ENCODE results near the gene EXD3.
A peak's percentile ranks its signal among the peaks of the same experiment; 100 is the strongest.

EXD3 gene

DNA sequence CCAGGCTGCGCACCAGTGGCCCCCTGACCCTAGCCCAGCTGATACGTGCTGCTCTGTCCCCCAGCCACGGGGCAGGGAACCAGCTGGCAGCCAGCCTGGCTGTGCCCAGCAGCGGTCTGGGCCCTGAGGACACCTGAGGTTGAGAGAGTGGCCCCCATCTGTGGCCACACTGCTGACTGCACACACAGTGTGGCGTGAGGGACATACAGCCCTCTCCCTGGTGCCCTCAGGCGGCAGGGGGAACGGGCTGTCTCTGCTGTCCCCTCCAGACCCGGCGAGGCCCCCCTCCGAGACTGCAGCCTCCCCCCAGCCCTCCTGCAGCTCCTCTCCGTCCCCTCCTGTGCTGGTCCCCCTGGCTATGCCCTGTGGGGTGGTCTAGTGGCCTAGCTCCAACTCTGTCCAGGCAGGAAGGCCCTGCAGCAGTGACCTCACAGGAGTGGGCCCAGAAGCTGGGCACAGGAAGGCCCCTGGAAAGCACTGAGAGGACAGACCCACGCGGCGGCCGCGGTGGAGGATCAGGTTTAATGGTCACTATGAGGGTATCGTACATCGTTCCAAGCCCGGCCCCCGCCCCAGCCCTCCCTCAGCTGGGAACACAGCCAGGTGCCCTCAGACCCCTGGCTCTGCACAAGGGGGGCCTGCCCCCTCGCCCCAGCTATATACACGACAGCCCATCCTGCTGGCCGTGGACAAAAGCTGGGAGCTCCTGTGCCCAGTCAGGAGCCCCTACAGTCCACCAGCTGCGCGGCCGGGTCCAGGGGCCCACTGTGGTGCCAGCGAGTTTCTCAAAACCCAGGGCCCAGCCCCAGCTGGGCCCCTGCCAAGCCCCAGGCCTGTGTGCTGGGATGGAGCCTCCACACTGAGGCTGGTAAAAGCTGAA is 25.0 kb upstream of the EXD3 start:
- DNase-seq (ENCODE audit: low read depth in 3 of 3, low spot score in 1 of 3): no peak

DNA sequence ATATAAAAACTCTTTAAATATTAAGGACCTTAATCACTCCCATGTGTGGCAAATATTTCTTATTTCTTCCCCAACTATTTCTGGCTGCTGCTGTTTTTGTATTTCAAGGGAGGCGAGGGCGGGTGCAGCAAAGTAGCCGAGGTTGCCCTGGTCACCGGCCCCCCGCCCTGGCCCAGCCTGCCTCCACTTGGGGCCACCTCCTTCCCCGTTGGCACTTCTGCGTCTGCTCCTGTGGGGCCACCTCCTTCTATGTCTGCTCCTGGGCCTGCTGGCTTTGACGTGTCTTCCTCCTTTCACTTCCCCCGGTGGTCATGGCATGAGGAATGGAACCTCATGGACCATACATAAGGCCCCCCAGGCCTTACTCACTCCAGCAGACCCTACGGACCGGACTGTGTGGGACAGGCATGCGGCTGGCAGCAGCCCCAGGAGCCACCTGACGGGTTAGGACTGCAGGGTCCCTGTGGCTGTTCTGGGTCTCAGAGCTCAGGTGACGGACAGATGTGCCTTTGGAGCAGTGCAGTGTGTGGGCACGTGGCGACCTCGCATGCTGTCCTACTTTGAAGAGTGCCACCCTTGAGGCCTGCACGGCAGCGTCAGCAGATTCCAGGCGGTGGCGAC is 24.0 kb upstream of the EXD3 start:
- no peak for DNase-seq (ENCODE audit: low read depth in 3 of 3, low spot score in 1 of 3)

DNA sequence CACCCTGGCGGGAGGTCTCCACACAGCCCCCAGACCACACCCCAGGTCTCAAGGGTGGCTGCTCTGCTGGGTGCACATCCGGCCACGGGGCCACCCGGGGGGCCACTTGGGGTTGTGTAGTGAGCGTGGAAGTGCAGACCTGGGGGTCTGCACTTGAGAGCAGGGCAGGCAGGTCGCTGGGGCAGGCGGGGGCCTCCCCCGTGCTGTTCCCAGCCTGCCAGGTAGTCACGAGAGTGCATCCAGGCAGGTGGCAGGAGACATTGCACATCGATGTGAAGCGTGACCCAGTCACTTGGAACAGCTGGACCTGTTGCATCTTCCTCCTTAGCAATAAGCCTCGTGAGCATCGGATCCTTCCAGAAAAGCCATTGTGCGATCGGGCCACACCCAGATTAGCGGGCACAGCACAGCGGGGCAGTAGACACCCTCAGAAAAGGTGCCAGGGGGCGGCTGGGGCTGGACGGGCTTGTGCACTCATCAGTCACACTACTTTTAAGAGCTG is 23.0 kb upstream of the EXD3 start:
- no peak for DNase-seq (ENCODE audit: low read depth in 3 of 3, low spot score in 1 of 3)

DNA sequence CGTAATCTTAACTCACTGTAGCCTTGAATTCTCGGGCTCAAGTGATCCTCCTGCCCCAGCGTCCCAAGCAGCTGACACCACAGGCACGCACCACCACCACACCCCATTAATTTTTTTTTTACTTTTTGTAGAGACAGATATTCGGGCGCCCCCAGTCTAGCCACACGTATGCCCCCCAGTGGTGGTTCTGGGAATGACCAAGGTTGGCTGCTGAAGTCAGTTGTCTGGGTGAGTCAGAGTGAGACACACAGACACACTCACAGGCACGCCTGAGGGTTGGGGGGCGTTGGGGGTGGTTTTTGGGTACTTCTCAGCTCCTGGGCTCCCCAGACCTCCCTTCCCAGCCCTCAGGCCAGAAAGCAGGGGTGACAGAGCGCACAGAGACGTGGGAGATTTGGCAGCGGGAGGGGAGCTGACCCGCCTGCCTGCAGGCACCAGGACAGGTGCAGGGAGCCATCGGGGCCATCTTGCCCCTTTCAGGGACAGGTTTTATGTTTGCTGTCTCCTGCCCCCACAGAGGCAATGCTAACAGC is 22.4 kb upstream of the EXD3 start:
- peak; percentile 49 to 85 (median 65) for DNase-seq (ENCODE audit: low read depth in 3 of 3, low spot score in 1 of 3)

DNA sequence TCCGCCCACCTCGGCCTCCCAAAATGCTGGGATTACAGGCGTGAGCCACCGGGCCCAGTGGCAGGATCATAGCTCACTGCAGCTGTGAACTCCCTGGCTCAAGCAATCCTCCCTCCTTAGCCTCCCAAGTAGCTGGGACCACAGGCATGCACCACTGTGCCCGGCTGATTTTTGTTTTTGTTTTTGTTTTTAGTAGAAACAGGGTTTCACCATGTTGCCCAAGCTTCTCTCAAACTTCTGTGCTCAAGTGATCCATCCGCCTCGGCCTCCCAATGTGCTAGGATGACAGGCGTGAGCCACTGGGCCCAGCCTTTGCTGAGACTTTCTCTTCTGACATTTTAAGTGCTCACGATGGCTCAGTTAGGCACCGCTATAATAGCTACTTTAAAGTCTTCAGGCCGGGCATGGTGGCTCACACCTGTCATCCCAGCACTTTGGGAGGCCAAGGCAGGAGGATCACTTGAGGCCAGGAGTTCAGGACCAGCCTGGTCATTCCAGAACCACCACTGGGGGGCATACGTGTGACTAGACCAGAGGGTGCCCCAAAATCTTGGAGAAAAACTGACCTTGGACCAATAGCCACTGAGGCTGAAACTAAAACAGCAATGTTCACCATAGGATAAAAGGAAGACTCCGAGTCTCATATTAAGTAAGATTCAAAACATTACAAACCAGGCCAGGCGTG is 21.3 kb upstream of the EXD3 start:
- DNase-seq (ENCODE audit: low read depth in 3 of 3, low spot score in 1 of 3): no peak

DNA sequence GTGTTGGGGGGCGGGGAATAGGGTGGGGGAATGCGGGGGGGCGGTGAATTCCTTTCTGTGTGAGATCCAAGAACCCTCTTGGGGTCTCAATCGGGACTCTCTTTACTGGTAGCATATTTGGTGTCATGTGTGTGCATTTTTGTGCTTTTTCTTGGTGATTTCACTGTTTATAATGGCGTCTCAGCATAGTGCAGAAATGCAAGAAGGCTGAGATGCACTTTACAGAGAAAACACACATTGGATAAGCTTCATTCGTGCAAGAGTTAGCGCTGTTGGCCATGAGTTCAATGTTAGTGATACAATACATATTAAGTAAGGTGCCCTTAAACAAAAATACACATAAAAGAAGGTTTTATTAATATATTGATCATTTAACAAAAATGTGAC is 19.0 kb upstream of the EXD3 start:
- DNase-seq (ENCODE audit: low read depth in 3 of 3, low spot score in 1 of 3): no peak

DNA sequence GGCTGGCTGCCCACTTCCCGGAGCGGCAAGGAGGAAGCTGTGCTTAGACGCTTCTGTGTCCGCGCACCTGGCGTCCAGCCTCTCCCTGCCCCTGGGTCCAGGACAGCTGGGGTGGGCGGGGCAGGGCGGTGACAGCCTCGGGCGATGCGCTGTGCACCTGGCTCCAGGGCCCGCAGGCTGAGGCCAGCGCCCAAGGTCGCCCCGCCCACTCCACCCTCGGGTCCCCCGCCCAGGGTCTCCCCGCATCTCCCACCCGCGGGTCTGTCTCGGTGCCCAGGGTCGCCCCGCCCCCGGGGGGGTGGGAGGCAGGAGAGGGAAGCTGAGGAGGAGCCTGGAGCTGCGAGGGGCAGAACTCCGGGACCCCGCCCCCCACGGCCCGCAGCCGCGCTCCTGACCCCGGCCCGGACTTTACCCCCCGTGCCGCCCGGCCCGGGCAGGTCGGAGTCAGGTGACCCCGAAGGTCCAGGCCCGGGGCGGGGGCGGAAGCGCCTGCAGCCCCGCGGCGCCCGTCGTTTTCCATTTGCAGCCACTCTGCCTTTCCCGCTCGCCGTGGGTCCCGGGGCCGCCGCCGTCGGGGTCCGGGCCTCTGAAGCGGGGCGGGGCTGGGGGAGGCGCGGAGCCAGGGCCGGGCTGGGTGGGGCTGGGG is 18.4 kb upstream of the EXD3 start, which contains the start of gene ENTPD8:
TSS of gene ENTPD8 (minus strand) at position 69 of the 646 bp plus-strand sequence. CDS start 3,072 bp downstream, outside the sequence.
- no peak for DNase-seq (ENCODE audit: low read depth in 3 of 3, low spot score in 1 of 3)

DNA sequence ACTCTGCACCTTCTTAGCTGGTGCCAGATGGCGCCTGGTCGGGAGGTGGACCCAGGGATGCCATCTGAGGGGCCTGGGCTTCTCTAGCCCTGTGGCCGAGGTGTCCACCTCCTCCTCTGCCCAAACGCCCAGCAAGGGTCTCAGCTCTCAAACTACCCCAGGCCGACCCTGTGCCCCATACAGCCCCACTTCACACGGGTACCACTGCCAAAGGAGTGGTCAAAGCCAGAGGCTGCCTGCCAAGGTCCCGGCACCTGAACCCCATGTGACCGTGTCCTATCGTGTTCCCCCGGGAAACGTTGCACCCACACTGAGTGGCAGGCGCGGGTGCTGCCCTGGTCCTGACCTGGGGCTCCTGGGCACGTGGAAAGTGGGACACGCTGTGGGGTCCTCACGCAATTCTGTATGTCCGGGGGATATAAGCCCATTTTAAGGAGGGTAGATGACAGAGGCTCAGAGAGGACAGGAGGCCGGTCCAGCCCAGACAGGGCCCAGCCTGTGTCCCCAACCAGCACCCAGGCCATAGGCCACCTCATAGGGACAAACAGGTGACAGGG is 16.3 kb upstream of the EXD3 start:
- no peak for DNase-seq (ENCODE audit: low read depth in 3 of 3, low spot score in 1 of 3)

DNA sequence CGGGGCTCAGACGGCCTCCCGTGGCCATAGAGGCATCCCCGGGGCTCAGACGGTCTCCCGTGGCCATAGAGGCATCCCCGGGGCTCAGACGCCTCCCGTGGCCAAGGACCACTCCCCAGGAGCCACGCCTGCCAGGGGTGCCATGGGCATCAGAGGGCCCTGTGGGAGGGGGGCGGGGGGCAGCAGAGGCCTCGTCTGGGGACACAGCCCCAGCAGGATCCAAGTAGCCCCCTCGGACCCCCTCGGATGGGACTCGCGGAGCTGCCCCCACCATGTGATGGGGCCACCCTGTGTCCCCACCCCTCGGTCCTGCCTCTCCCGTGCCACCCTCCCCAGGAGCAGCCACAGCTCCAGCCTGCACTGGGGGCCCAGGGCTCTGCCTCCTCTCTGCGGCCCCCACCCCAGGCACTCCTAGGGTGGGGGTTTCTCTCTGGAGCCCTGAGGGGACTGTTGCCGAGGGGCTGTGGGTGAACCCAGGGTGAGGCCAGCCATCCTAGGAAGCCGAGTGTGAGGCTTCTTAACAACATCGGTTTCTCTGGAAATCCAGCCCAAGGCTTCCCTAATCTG is 15.7 kb upstream of the EXD3 start:
- no peak for DNase-seq (ENCODE audit: low read depth in 3 of 3, low spot score in 1 of 3)

DNA sequence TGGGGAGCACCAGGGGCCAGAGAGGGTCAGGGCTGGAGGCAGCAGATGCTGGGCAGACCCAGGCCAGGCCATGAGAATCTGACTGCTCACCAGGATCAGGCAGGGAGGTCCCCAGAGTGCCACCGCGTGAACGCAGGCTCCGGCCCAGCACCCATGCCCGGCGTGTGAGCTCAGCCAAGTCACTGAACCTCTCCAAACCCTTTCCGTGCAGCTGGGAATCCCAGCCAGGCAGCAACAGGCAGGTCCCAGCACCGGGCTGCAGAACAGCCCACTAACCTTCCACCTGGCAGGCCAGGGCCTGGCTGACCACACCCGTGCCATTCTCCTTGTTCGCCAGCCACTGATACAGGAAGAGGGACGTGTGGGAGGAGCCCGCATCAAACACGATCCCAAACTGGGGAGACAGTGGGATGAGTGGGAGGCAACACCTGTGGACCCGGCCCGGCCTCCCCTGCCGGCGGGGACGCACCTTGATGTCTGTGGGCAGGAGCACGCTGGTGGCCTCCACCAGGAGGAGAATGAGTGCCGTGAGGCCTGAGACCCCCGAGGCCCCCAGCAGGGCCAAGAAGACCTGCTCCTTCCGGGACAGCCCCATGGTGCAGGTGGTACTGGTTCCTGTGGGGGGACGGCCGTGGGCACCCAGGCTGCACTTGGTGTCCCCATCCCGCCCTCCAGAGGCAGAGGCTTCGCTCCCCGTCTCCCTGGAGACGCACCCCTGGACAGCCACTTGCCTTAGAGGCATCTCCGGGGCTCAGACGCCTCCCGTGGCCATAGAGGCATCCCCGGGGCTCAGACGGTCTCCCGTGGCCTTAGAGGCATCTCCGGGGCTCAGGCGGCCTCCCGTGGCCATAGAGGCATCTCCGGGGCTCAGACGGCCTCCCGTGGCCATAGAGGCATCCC is 15.0 kb upstream of the EXD3 start:
- no peak for DNase-seq (ENCODE audit: low read depth in 3 of 3, low spot score in 1 of 3)

DNA sequence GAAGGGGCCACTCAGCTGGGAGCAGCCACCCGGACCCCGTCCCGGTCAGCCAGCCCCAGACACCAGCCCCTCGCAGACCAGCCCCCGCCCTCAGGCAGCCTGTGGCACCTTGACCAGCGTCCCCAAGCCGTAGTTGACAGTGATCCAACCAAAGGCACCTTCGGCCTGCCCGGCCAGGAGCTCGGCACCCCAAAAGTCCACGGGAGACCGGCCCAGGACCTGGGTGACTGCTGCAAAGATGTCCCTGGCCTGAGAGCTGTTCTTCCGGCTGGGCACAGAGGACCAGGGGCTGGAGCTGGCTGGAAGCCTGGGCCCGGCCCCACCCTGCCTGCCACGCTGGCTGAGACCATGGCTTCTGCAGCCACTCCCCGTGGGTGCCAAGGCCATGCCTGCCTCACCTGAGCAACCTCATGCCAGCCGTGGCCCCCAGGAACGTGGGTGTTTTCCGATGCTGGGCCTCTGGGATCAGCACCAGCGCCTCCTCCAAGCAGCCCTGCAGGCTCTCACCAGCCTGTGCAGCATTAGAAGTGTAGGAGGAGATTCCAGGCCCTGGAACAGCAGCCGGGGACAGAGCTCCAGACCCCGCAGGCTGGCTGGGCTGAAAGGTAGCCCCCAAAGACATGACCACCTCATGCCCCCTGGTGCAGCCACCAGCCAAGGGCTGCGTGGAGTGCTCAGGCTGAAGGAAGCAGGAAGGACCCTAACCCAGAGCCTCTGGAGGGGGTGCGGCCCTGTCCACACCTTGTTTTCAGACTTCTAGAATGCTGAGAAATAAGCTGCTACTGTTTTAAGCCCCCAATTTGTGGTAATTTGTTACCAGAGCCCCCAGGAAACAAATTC is 14.0 kb upstream of the EXD3 start:
- DNase-seq (ENCODE audit: low read depth in 3 of 3, low spot score in 1 of 3): no peak

DNA sequence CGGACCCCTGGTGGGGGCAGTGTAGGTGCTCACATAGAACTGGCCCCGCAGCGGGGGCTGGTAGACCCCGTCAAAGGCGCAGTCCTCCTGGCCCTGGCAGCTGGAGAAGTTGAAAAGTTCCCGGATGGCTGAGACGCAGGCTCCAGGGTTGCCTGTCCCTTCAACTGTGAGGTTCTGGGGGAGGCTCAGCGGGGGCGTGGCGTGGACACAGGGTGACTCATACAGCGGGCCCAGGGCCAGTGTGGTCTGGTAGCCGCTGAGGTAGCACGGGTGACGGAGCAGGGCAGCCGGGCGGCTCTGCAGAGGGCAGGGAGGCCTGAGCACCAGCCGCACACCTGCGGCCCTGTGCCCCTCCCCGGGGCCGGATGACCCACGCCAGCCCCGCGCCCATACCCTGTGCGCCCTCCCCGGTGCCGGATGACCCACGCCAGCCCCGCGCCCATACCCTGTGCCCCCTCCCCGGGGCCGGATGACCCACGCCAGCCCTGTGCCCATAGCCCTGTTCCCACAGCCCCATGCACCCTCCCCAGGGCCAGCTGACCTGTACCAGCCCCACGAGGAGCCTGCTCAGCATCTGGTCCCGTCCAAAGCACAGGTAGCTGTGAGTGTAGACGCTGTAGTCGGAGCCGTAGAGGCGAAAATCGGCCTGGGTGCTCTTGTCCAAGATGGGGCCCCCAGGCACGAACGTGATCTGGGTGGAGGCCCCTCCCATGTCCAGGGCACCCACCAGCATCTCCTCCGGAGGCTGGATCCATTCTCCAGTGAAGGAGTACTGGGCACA is 13.2 kb upstream of the EXD3 start:
- DNase-seq (ENCODE audit: low read depth in 3 of 3, low spot score in 1 of 3): no peak

DNA sequence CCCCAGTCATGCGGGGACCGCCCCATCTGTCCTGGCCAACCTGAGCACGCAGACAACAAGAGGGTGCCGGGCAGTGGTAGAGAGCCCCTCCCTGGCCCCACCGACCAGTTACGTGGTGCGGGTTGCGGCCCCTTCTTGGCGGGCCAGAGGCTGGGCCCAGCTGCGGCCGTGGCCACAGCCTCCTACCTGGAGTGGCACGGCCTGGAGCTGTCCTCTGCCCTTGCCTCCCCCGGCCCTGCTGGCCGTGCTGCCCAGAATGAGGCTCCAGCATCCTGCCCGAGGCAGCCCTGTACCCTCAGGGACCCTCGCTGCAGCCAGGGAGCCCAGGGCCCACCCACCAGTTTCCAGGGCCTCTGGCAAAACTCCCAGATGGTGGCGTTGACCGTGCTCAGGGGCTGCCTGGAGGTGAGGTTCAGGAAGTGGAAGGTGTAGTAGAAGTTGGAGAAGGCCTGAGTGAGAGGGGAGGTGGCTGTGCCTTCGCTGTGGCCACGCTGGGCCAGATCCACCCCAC is 12.5 kb upstream of the EXD3 start:
- DNase-seq (ENCODE audit: low read depth in 3 of 3, low spot score in 1 of 3): no peak

DNA sequence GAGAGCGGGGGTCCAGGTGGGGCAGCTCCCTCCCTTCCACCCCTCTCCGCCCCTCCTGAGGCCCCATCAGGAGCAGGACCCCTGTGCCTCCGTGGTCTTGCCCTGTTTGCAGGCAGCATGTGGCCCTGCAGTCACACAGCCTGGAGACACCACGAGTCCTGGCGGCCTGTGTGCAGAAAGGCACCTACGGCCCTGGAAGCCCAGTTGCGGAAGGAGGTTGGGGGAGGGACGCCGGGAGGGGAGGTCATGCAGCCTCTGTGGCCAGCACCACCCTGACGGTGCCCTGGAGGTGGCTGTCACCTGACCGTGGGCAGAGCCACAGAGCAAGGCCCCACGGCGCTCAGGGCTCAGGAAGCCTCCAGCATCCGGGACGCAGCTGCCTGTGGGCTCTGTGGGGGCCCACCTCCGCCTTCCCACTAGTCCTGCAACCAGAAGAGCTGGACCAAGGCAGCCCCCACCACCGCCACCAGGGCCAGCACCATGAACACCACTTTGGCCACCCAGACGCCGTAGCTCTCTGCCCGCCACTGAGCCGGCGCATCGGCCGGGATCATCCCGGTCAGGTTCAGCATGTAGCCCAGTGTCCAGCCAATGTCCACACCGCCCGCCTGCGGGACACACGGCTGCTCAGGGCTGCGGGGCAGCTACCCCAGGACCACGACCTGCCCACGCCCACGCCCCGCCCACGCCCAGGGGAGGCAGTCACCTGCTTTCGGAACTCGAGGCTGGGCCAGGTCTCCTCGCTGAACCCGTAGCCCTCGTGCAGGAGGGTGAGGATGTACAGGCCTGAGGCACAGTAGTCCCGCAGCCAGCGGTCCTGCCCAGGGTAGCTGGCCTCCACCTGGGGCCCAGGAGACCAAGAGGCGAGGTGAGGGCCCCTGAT is 11.8 kb upstream of the EXD3 start:
- no peak for DNase-seq (ENCODE audit: low read depth in 3 of 3, low spot score in 1 of 3)

DNA sequence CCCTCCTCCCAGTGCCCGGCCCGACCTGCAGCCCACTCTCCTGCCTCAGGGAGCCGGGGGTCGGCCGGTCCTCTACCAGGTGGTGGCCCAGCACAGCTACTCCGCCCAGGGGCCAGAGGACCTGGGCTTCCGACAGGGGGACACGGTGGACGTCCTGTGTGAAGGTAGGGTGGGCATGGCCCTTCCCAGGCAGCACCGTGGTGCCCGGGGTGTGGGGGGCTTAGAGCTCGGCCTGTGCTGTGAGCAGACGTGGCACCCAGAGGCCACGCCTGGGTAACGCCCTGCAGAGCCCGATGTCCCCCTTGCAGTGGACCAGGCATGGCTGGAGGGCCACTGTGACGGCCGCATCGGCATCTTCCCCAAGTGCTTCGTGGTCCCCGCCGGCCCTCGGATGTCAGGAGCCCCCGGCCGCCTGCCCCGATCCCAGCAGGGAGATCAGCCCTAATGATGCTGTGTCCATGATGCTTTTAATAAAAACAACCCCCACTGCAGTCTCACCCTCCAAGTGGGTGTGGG is 11.0 kb upstream of the EXD3 start:
- no peak for DNase-seq (ENCODE audit: low read depth in 3 of 3, low spot score in 1 of 3)

DNA sequence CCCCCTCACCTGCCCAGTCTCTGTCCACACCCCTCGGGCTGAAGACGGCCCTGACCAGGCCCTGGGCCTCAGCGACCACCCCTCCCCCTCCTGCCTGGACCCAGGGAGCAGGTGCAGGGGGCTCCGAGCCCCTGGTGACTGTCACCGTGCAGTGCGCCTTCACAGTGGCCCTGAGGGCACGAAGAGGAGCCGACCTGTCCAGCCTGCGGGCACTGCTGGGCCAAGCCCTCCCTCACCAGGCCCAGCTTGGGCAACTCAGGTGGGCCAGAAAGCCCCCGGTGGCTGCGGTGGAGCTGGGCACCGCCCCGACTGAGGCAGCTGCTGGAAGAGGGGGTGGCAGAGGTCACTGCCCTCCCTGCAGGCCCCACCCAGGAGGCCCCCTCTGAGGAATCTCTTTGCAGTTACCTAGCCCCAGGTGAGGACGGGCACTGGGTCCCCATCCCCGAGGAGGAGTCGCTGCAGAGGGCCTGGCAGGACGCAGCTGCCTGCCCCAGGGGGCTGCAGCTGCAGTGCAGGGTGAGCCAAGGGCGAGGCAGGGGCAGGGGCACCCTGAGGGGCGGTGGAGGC is 10.5 kb upstream of the EXD3 start:
- no peak for DNase-seq (ENCODE audit: low read depth in 3 of 3, low spot score in 1 of 3)

Data from stimulated activated CD4-positive, alpha-beta T cell treated with anti-CD3 and anti-CD28 coated beads, TNF-alpha, amount 100 ng/mL, for 1 hour (primary cell).